WERI-Rb-1 (cell line): ENCODE data around the gene SH3RF3.

ENCODE experiments used
- DNase-seq: peaks from one replicate; pipeline ENCODE4 v3.0.0-alpha.2; 2020
- H3K27ac ChIP-seq: fragments of 250-450 bp; sonication (Bioruptor Pico); 2 replicates; pipeline ENCODE4 v1.5.1; 2020; ENCODE audit warnings: mild to moderate bottlenecking, moderate library complexity
- H3K27me3 ChIP-seq: fragments of 250-450 bp; sonication (Bioruptor Pico); 2 replicates; pipeline ENCODE4 v1.5.1; 2021; ENCODE audit warnings: mild to moderate bottlenecking, low read depth, moderate library complexity; ENCODE audit not compliant: insufficient read depth, severe bottlenecking
- H3K36me3 ChIP-seq: fragments of 250-450 bp; sonication (Bioruptor Pico); 2 replicates; pipeline ENCODE4 v1.5.1; 2020; ENCODE audit warnings: mild to moderate bottlenecking, moderate library complexity
- H3K4me3 ChIP-seq: 2 replicates; pipeline ENCODE4 v1.5.1; 2011; ENCODE audit warnings: low read depth, mild to moderate bottlenecking, control low read depth, low read length
- H3K9me3 ChIP-seq: fragments of 250-450 bp; sonication (Bioruptor Pico); 2 replicates; pipeline ENCODE4 v1.5.1; 2021; ENCODE audit warnings: mild to moderate bottlenecking, moderate library complexity; ENCODE audit not compliant: severe bottlenecking
- CTCF ChIP-seq: IDR thresholded peaks from 2 replicates; pipeline ENCODE4 v1.5.1; 2011; ENCODE audit warnings: low read depth, mild to moderate bottlenecking, control low read depth, inconsistent platforms, low read length

SH3RF3 gene

GRCh38 chr2:109084341-109084740 lies 44.7 kb upstream of the SH3RF3 start:
- Histone ChIP-seq H3K36me3 (no peaks in the 10 kb centered on the region), H3K9me3 (no peaks in the 10 kb centered on the region), H3K27ac (no peak overlapping the region), H3K4me3 (no peak overlapping the region), H3K27me3 (no peaks in the 10 kb centered on the region)
- no peak for TF ChIP-seq CTCF
- no peak for DNase-seq

- H3K27ac ChIP-seq = no peak overlapping the region
- no peaks in the 10 kb centered on the region for H3K9me3 ChIP-seq
- no peak overlapping the region for H3K4me3 ChIP-seq
- DNase-seq = no peak
- no peaks in the 10 kb centered on the region for H3K27me3 ChIP-seq
- TF ChIP-seq CTCF = no peak
- H3K36me3 ChIP-seq = no peaks in the 10 kb centered on the region
These were observed 42.9 kb upstream of the SH3RF3 start for GRCh38 chr2:109085912-109086742.

GRCh38 chr2:109086743-109087020 lies 42.3 kb upstream of the SH3RF3 start:
- Histone ChIP-seq H3K27me3 (no peaks in the 10 kb centered on the region), H3K4me3 (no peak overlapping the region), H3K9me3 (no peaks in the 10 kb centered on the region), H3K36me3 (no peaks in the 10 kb centered on the region), H3K27ac (no peak overlapping the region)
- no peak for DNase-seq
- TF ChIP-seq CTCF = no peak

- no peaks in the 10 kb centered on the region for H3K27me3 ChIP-seq
- H3K27ac ChIP-seq = no peak overlapping the region
- no peaks in the 10 kb centered on the region for H3K9me3 ChIP-seq
- DNase-seq = no peak
- no peaks in the 10 kb centered on the region for H3K36me3 ChIP-seq
- H3K4me3 ChIP-seq = no peak overlapping the region
- TF ChIP-seq CTCF = no peak
These were observed 41.8 kb upstream of the SH3RF3 start for GRCh38 chr2:109087055-109087663.

- no peak overlapping the region for H3K4me3 ChIP-seq
- no peaks in the 10 kb centered on the region for H3K36me3 ChIP-seq
- no peaks in the 10 kb centered on the region for H3K9me3 ChIP-seq
- TF ChIP-seq CTCF = no peak
- no peaks in the 10 kb centered on the region for H3K27me3 ChIP-seq
- no peak for DNase-seq
- no peak overlapping the region for H3K27ac ChIP-seq
These were observed 39.3 kb upstream of the SH3RF3 start for GRCh38 chr2:109089602-109090300.
